Activated T-cell treated with anti-CD3 and anti-CD28 coated beads for 4 hours (primary cell): ENCODE data around the gene C1orf116.
"Not testable (repeated sequence)": the region's sequence is repeated elsewhere in the genome, so short reads cannot be mapped to it uniquely, and the experiment has no call there.

Source experiments
- DNase-seq: peaks from one replicate; pipeline ENCODE4 v3.0.0-alpha.2; 2020

The C1orf116 gene

DNA sequence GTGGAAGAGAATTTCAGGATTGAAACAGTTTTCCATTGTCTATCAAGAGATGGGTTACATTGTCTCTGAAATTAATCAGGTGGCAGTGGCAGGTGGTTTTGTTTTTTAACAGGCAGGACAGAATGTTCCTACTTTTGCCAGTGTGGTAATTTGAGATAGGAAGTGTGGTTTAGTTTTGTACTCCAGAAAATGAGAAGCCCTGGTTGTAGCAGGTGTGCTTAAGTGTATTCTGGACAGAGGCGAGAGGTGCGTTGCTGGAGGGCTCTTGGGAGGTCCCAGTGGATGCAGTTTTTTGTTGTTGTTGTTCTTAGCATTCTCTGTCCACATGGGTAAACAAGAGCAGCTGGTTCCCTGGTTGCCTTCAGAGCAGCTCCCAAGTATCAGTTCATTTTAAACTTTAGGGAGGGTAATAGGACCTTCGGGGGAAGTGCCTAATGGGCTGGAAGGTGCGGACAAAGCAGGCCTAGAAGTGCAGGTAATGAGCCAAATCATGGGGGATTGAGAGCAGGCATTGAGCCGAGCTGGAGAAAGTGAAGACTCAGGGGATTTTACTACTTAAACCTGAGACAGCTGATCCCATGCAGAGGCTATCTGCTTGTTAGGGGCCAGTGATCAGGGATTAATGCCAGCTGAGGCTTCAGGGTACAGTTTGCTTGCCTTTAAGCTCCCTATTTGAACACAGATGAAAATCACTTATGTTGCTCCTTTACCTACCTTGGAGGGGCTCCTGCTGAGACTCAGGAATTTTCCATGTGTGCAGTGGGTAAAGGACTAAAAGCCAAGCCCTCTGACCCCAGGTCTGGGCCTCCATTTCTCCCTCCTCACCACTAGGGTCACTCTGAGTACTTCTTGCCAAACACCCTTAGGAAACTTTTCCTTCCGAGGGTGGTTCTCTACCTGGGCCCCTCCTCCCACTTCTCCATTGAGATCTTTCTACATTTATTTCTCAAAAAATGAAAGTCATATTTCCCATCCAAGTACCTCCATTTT lies 26.6 kb upstream of the C1orf116 start:
- no peak for DNase-seq

GRCh38 chr1:207058252-207058651 lies 25.7 kb upstream of the C1orf116 start:
- DNase-seq, result no peak

GRCh38 chr1:207056673-207057072 lies 24.1 kb upstream of the C1orf116 start:
- no peak for DNase-seq

- DNase-seq, result no peak
Observed at GRCh38 chr1:207055386-207056001, 22.9 kb upstream of the C1orf116 start.

GRCh38 chr1:207054491-207054890 lies 21.9 kb upstream of the C1orf116 start:
- no peak for DNase-seq

DNA sequence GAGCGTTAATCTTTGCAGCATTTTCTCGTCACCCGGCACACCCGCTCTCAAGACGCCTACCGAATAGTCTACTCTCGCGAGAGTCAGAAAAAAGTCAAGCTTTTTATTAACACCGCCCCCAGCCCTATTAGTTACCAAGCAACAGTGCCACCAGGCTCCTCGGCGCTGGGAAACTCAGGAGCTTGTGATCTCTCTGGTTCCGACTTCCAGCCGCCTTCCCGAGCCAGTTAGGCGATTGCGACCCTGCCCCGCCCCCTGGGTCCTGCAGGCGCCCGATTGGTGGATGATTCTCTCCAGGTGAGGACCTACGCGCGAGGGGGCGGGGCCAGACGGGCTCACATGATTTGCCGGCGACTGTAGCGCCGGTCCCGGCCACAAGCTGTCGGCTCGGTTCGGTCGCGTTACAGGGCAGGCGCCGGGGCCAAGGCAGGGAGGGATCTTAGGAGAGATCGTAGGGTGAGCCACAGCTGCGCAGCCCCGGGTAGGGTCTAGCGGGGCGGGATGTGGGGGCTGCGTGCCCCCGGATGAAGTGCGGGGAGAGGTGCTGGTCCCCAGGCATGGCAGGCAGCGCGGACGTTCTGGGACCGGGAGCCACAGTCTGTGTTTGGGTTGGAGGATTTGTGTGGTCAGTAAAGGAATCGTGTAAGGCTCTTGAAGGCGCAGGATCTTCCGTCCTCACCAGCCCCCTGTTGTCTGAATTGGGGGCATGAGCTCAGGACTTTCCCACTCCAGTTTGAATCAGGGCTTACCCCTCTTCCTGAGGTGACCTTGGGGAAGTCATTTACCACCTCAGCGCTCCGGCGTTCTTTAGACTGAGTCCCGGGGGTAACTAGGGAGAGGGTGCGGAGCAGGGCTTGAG lies 20.6 kb upstream of the C1orf116 start, which contains the start of gene PFKFB2:
Gene PFKFB2, plus strand, starts transcription at position 365 of the 859 bp plus-strand sequence. CDS start 1,443 bp downstream, outside the sequence.
- peak; percentile 93 for DNase-seq

DNA sequence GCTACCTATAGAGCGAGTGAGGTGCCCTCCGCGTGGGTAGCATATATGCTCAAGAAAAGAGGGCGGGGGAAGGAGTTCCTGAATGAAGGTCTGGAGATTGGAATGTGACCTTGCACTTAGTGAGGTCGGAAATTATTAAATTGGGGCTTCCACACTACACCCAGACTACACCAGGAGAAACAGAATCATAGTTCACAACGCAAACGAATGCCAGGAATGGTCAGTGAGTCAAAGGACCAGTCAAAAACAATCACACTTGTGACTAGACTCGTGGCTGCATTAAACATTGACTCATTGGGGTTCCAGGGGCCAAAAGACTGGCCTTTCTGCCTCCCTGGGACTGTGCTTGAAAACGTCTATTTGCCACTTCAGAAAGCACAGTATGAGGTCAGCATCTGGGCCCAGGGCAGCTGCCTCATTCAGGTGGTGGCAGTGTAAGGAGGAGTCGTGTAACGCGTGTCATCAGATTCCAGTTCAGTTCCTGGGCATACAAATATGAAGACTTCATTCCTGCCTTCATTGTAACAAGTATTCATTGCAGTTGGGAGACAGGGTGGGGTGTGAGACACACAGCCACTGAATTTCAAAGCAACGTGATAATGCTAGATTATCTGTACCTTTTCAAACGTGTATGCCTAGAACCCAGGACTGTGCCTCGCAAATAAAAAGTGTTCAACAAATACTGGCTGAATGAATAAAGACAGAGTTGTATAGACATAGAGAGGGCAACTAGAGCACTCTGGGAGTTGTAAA lies 18.8 kb upstream of the C1orf116 start, which contains the start of gene YOD1:
Gene YOD1, minus strand, starts transcription at position 18 of the 753 bp plus-strand sequence. CDS start 178 bp downstream, outside the sequence.
- DNase-seq, result no peak

GRCh38 chr1:207050480-207051190 lies 18.1 kb upstream of the C1orf116 start:
- DNase-seq, result peak; percentile 87

- DNase-seq, result peak; percentile 33
Observed at GRCh38 chr1:207049974-207050391, 17.4 kb upstream of the C1orf116 start.

DNA sequence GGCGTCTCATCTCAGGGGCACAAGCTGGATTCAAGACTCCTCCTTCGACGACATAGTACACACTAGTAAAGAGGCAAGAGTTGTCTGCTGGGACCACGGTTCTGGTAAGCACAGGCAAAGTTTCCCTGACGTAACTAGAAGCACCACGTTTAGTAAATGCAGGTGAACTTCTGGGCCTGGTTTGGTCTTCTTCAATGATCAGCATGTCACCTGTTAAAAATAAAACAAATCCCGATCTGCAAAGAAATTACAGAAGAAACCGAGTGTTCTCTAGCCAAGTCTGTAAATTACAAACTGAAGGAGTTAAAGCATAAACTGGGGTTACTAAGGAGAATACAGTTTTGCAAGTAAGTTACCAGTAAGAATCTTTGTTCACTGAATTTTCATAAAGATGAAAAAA lies 17.0 kb upstream of the C1orf116 start:
- no peak for DNase-seq

- no peak for DNase-seq
Observed at GRCh38 chr1:207049054-207049453, 16.5 kb upstream of the C1orf116 start.

- DNase-seq, result no peak
Observed at GRCh38 chr1:207048041-207048440, 15.5 kb upstream of the C1orf116 start.

DNA sequence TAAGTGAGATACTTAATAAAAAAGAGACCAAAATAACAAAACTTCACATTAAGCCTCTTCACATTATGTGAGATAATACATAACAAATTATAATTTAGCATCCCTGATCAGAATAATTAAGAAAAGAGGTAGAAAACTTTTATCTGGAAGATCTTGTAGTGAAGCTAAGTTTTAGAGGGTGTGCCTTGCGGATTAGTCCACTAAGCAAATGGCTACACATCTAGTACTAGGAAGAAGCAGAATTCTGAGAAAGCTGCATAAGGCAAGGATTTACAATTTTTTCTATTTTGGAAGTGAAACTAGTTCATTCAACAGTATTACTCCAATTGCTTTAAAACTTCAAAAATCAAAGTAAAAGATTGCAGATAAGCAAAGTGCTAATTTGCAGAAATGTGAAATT lies 14.9 kb upstream of the C1orf116 start:
- DNase-seq, result no peak

GRCh38 chr1:207045453-207045852 lies 12.9 kb upstream of the C1orf116 start:
- no peak for DNase-seq

GRCh38 chr1:207041397-207041796 lies 8.8 kb upstream of the C1orf116 start:
- DNase-seq, result not testable (repeated sequence)

DNA sequence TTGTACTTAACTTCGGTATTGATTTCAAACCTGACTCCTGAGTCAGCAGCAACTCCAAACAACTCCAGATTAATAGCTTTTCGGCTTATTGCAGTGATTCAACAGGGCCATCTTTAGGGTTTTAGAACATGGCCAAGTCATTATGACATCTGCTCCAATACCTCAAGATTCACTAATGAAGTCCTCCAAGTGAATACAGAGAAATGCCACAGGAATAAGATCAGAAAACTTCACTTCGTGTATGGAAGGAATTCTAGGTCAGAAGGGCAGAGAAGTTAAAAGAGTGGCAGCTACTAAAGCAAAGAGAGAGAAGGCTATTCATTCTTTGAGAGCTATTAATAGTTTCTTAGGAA lies 7.6 kb upstream of the C1orf116 start:
- DNase-seq, result no peak

- no peak for DNase-seq
Observed at GRCh38 chr1:207039380-207040180, 7.0 kb upstream of the C1orf116 start.

DNA sequence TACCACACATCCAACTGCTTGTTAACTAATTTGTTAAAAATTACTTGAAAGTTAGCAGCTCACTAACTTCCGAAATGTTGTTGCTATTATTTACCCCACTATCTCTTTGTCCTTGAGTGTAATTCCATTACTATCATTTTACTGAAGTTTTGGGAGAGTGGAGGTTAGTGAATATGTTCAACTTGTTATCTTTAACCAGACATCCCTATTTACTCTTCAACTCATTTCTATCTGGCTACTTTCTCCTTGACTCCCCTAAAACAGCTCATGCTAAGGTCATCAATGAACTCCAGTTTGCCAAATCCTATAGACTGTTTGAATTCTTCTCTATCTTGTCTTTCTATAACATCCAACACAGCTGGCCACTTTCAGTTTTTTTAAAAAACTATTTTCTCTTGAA lies 4.3 kb upstream of the C1orf116 start:
- DNase-seq, result no peak

- no peak for DNase-seq
Observed at GRCh38 chr1:207035877-207036551, 3.5 kb upstream of the C1orf116 start.

GRCh38 chr1:207034998-207035397 lies 2.4 kb upstream of the C1orf116 start:
- no peak for DNase-seq
